ENCODE measurements around the gene FMN1.

DNA sequence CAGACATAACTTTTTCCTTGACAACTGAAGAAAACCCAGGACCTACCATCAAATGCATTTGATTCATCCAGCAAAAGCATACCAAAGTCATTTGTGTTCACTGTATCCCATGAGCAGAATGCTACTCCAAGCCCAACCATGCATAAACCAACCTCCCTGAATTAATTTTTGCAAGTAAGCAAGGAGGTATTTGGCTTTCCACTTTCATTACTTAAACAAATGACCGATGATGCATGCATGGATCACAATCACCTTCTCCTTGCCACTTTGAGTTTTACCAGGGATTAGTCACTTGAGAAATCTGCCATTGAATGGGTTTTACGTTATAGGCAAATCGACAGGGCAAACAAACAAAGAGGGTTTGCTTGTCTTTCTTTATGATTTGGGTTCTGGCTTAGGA is 214.8 kb downstream of the FMN1 start:
- TF ChIP-seq POLR2A (IDR thresholded peaks at IDR 0.05), result no peak
- TF ChIP-seq, protein P1, sequence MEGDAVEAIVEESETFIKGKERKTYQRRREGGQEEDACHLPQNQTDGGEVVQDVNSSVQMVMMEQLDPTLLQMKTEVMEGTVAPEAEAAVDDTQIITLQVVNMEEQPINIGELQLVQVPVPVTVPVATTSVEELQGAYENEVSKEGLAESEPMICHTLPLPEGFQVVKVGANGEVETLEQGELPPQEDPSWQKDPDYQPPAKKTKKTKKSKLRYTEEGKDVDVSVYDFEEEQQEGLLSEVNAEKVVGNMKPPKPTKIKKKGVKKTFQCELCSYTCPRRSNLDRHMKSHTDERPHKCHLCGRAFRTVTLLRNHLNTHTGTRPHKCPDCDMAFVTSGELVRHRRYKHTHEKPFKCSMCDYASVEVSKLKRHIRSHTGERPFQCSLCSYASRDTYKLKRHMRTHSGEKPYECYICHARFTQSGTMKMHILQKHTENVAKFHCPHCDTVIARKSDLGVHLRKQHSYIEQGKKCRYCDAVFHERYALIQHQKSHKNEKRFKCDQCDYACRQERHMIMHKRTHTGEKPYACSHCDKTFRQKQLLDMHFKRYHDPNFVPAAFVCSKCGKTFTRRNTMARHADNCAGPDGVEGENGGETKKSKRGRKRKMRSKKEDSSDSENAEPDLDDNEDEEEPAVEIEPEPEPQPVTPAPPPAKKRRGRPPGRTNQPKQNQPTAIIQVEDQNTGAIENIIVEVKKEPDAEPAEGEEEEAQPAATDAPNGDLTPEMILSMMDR (IDR thresholded peaks at IDR 0.05), result no peak
- no peak for TF ChIP-seq POLR2AphosphoS5 (IDR thresholded peaks at IDR 0.05)
- no peak for TF ChIP-seq EP300 (IDR thresholded peaks at IDR 0.05)
